Hepatocyte (in vitro differentiated cells): ENCODE data around the gene AGAP1.

Source experiments
- EZH2phosphoT487 ChIP-seq: fragments of 200-600 bp; sonication (generic); IDR thresholded peaks from one replicate; pipeline ENCODE4 v1.6.1; 2018; ENCODE audit warnings: antibody characterized with exemption, mild to moderate bottlenecking, low read depth, moderate library complexity; ENCODE audit not compliant: unreplicated experiment, severe bottlenecking
- TF ChIP-seq, protein P1 (sequence below): fragments of 200-600 bp; sonication (generic); IDR thresholded peaks from 2 replicates; pipeline ENCODE4 v1.5.1; 2016; ENCODE audit warnings: antibody characterized with exemption, mild to moderate bottlenecking; ENCODE audit not compliant: poor library complexity

DNA sequence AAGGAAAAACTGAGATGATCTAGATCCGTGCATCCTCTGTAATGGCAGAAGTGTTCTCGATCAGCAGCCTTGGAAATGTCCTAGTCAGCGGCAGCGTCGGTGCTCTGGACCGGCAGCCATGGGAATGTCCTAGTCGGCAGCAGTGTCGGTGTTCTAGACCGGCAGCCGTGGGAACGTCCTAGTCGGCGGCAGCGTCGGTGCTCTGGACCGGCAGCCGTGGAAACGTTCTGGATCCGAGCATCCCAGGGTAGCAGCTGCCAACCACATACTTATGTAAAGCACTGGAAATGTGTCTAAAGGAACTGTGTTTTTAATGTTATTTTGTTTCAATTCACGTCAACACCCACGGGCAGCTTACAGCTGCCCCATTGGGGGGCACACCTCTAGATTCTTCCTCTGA is 615.6 kb downstream of the AGAP1 start:
- TF ChIP-seq, protein P1, sequence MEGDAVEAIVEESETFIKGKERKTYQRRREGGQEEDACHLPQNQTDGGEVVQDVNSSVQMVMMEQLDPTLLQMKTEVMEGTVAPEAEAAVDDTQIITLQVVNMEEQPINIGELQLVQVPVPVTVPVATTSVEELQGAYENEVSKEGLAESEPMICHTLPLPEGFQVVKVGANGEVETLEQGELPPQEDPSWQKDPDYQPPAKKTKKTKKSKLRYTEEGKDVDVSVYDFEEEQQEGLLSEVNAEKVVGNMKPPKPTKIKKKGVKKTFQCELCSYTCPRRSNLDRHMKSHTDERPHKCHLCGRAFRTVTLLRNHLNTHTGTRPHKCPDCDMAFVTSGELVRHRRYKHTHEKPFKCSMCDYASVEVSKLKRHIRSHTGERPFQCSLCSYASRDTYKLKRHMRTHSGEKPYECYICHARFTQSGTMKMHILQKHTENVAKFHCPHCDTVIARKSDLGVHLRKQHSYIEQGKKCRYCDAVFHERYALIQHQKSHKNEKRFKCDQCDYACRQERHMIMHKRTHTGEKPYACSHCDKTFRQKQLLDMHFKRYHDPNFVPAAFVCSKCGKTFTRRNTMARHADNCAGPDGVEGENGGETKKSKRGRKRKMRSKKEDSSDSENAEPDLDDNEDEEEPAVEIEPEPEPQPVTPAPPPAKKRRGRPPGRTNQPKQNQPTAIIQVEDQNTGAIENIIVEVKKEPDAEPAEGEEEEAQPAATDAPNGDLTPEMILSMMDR, result no peak
- TF ChIP-seq EZH2phosphoT487, result no peak
